HG03558 (cell line): ENCODE measurements around the gene LZTS3.

Experiments used
- ATAC-seq: cut with Tn5 transposase; IDR thresholded peaks from one replicate; pipeline ENCODE4 v1.9.1; 2021; ENCODE audit warnings: moderate number of reproducible peaks; ENCODE audit not compliant: unreplicated experiment; ENCODE audit errors: extremely low read depth

The LZTS3 gene

GRCh38 chr20:3116341-3116740 lies 57.0 kb downstream of the LZTS3 start:
- no peak for ATAC-seq

- no peak for ATAC-seq
Observed at GRCh38 chr20:3115190-3116107, 57.9 kb downstream of the LZTS3 start.
